HEK293T (cell line): ENCODE data around the gene SLC12A7.

Experiments used
- ARNT ChIP-seq: fragments of 450-650 bp; IDR thresholded peaks from 2 replicates; pipeline ENCODE4 v1.6.1; 2017; ENCODE audit warnings: mild to moderate bottlenecking
- BHLHE40 ChIP-seq: fragments of 450-650 bp; IDR thresholded peaks from 2 replicates; pipeline ENCODE4 v1.6.1; 2016; ENCODE audit warnings: mild to moderate bottlenecking, moderate library complexity, borderline replicate concordance
- CTBP1 ChIP-seq: fragments of 450-650 bp; IDR thresholded peaks from 2 replicates; pipeline ENCODE4 v1.6.1; 2016; ENCODE audit warnings: borderline replicate concordance
- ELF4 ChIP-seq: fragments of 450-650 bp; IDR thresholded peaks from 2 replicates; pipeline ENCODE4 v1.6.1; 2017; ENCODE audit warnings: antibody characterized with exemption
- FOXA1 ChIP-seq: fragments of 450-650 bp; IDR thresholded peaks from 2 replicates; pipeline ENCODE4 v1.6.1; 2016; ENCODE audit warnings: mild to moderate bottlenecking
- FOXM1 ChIP-seq: fragments of 450-650 bp; IDR thresholded peaks from 2 replicates; pipeline ENCODE4 v1.6.1; 2017; ENCODE audit warnings: mild to moderate bottlenecking, borderline replicate concordance
- HDGF ChIP-seq: fragments of 450-650 bp; IDR thresholded peaks from 2 replicates; pipeline ENCODE4 v1.6.1; 2017; ENCODE audit warnings: antibody characterized with exemption, borderline replicate concordance
- LEF1 ChIP-seq: fragments of 450-650 bp; IDR thresholded peaks from 2 replicates; pipeline ENCODE4 v1.6.1; 2017; ENCODE audit warnings: mild to moderate bottlenecking, borderline replicate concordance
- NFRKB ChIP-seq: fragments of 450-650 bp; IDR thresholded peaks from 2 replicates; pipeline ENCODE4 v1.6.1; 2016; ENCODE audit warnings: mild to moderate bottlenecking, moderate library complexity
- PKNOX1 ChIP-seq: fragments of 450-650 bp; IDR thresholded peaks from 2 replicates; pipeline ENCODE4 v1.6.1; 2016
- SP1 ChIP-seq: fragments of 450-650 bp; IDR thresholded peaks from 2 replicates; pipeline ENCODE4 v1.6.1; 2017
- SUZ12 ChIP-seq: fragments of 450-650 bp; IDR thresholded peaks from 2 replicates; pipeline ENCODE4 v1.6.1; 2016; ENCODE audit warnings: mild to moderate bottlenecking
- TARDBP ChIP-seq: fragments of 450-650 bp; IDR thresholded peaks from 2 replicates; pipeline ENCODE4 v1.6.1; 2016
- ZNF384 ChIP-seq: fragments of 450-650 bp; IDR thresholded peaks from 2 replicates; pipeline ENCODE4 v1.6.1; 2016

- TF ChIP-seq FOXA1 = no peak
- no peak for TF ChIP-seq LEF1
- no peak for TF ChIP-seq SUZ12
- TF ChIP-seq ARNT = no peak
- TF ChIP-seq CTBP1 = no peak
- TF ChIP-seq FOXM1 = no peak
- TF ChIP-seq SP1 = no peak
- TF ChIP-seq NFRKB = no peak
- TF ChIP-seq ELF4 = no peak
- no peak for TF ChIP-seq BHLHE40
- TF ChIP-seq TARDBP = no peak
- TF ChIP-seq PKNOX1 = no peak
- TF ChIP-seq HDGF = no peak
- TF ChIP-seq ZNF384 = no peak
These were observed 5.3 kb downstream of the SLC12A7 start for GRCh38 chr5:1106385-1107166.
